Gastrocnemius medialis (tissue), 4 donors: Measurements from ENCODE around the gene NEURL2.

ENCODE experiments used
- CTCF ChIP-seq, 5 experiments: fragments of 450-650 bp in 3 of 5; fragments of 200-600 bp in 2 of 5; sonication (generic) in 2 of 5; IDR thresholded peaks in 4 of 5; conservative IDR thresholded peaks in 1 of 5; 1 replicate in 4 of 5; 2 replicates in 1 of 5; pipeline ENCODE4 v1.5.1; 2016 to 2019; ENCODE audit warnings: antibody characterized with exemption in 5 of 5, mild to moderate bottlenecking in 3 of 5, moderate library complexity in 3 of 5
- POLR2A ChIP-seq, 2 donors: fragments of 450-650 bp; IDR thresholded peaks; one replicate each; pipeline ENCODE4 v1.6.1; 2017; ENCODE audit warnings: antibody characterized with exemption in 2 of 2, mild to moderate bottlenecking in 2 of 2, moderate library complexity in 2 of 2

- no peak for TF ChIP-seq POLR2A (IDR thresholded peaks at IDR 0.05)
- TF ChIP-seq CTCF (IDR thresholded peaks at IDR 0.05 in 4 of 5, conservative IDR thresholded peaks at IDR 0.05 in 1 of 5), result no peak
These were observed 7.9 kb downstream of the NEURL2 start for GRCh38 chr20:45883100-45883469.
